Caco-2 (cell line): ENCODE results near the gene COQ8A. TPM values are rescaled to one million over a fixed set of nuclear protein-coding genes. Genes with fewer than 3 reads are reported as not detected.

Experiments
- BruUV-seq: library from RNA; stranded (reverse); fragments of 400-500 nt; replicated peaks from 2 replicates; lab custom pipeline; 2021; lab: Mats Ljungman, UMichigan
- CTCF ChIA-PET: fragments of 300-600 bp; sonication (Branson Sonifier 250); formaldehyde crosslinking; loops from one replicate; lab custom pipeline; 2022; ENCODE audit warnings: antibody characterized with exemption; lab: Charles Lee
- POLR2A ChIA-PET: fragments of 300-600 bp; sonication (Branson Sonifier 250); formaldehyde crosslinking; loops from one replicate; lab custom pipeline; 2022; ENCODE audit warnings: antibody characterized with exemption; lab: Charles Lee
- DNase-seq, 2 experiments: peaks; one replicate each; pipeline versions ENCODE4 v3.0.0 to v3.0.0-alpha.2; 2020 to 2022
- H3K27me3 ChIP-seq: replicated peaks from 2 replicates; pipeline ENCODE4 v1.6.0; 2011; ENCODE audit warnings: low read length; ENCODE audit not compliant: control insufficient read depth, insufficient read depth
- H3K36me3 ChIP-seq: 2 replicates; pipeline ENCODE4 v1.5.1; 2011; ENCODE audit warnings: low read length; ENCODE audit not compliant: control insufficient read depth, insufficient read depth
- H3K4me1 ChIP-seq: fragments of 250-450 bp; sonication (Bioruptor Pico); 2 replicates; pipeline ENCODE4 v1.5.1; 2020; ENCODE audit warnings: mild to moderate bottlenecking
- H3K4me3 ChIP-seq: 2 replicates; pipeline ENCODE4 v1.5.1; 2011; ENCODE audit warnings: low read depth, mild to moderate bottlenecking, control low read depth, low read length
- H3K9me3 ChIP-seq: fragments of 250-450 bp; sonication (Bioruptor Pico); 2 replicates; pipeline ENCODE4 v1.5.1; 2020; ENCODE audit warnings: mild to moderate bottlenecking, moderate library complexity
- H3K27ac Mint-ChIP-seq: one replicate; pipeline ENCODE4 v1.8.0; 2022; ENCODE audit warnings: mixed read lengths; ENCODE audit not compliant: unreplicated experiment
- H3K27me3 Mint-ChIP-seq: one replicate; pipeline ENCODE4 v1.8.0; 2022; ENCODE audit warnings: mixed read lengths; ENCODE audit not compliant: insufficient read depth, unreplicated experiment
- H3K36me3 Mint-ChIP-seq: one replicate; pipeline ENCODE4 v1.8.0; 2022; ENCODE audit warnings: mild to moderate bottlenecking, mixed read lengths; ENCODE audit not compliant: insufficient read depth, unreplicated experiment
- H3K4me1 Mint-ChIP-seq: one replicate; pipeline ENCODE4 v1.8.0; 2022; ENCODE audit warnings: low read depth, mixed read lengths; ENCODE audit not compliant: unreplicated experiment
- H3K4me3 Mint-ChIP-seq: one replicate; pipeline ENCODE4 v1.8.0; 2022; ENCODE audit warnings: mild to moderate bottlenecking, moderate library complexity, mixed read lengths; ENCODE audit not compliant: unreplicated experiment
- H3K9me3 Mint-ChIP-seq: one replicate; pipeline ENCODE4 v1.8.0; 2022; ENCODE audit warnings: mixed read lengths; ENCODE audit not compliant: unreplicated experiment
- CTCF ChIP-seq, 2 experiments: fragments of 200-600 bp in 1 of 2; IDR thresholded peaks; 1 replicate in 1 of 2; 2 replicates in 1 of 2; pipeline versions ENCODE4 v1.5.1 to v1.8.0; 2011 to 2022; ENCODE audit warnings: antibody characterized with exemption in 1 of 2, control low read depth in 1 of 2, inconsistent platforms in 1 of 2, low read depth in 1 of 2, low read length in 1 of 2, mild to moderate bottlenecking in 1 of 2, moderate library complexity in 1 of 2; ENCODE audit not compliant: insufficient read depth in 1 of 2, severe bottlenecking in 1 of 2, unreplicated experiment in 1 of 2
- intact Hi-C: fragments of 100-400 bp; cut with micrococcal nuclease; formaldehyde crosslinking; loops from one replicate; pipeline ENCODE4 v1.10.0; 2022; ENCODE audit not compliant: unreplicated experiment
- total RNA-seq: library from RNA; stranded (reverse); gene quantifications from 2 replicates; pipeline ENCODE4 v1.2.3, GENCODE V29; 2022

The COQ8A gene
- total RNA-seq, 1 experiment from 2014 or later, result 50.0 TPM

DNA sequence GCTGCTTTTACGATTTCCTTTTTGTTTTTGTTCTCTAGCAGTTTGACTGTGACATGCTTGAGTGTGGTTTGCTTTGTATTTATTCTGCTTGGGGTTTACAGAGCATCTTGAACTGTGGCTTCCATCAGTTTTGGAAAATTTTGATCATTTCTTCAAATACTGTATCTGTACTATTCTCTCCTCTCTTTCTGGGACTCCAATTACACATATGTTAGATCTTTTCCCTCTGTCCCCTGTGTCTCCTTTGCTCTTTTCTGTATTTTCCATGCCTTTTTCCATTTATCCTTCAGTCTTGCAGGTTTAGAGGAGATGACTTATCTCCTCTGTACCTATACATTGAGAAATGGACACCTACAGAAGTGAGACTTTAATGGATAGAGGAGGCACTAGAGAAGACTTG is 31.7 kb downstream of the COQ8A start:
- TF ChIP-seq CTCF (IDR thresholded peaks at IDR 0.05; ENCODE audit: insufficient read depth in 1 of 2, low read depth in 1 of 2, low read length in 1 of 2, severe bottlenecking in 1 of 2, unreplicated experiment in 1 of 2), result no peak
- intact Hi-C loops, result no loop called here
- Mint-ChIP-seq H3K36me3 (peaks cover 29% of the 10 kb centered on the region), H3K4me3 (no peak overlapping the region), H3K4me1 (peaks cover 18% of the 10 kb centered on the region), H3K27ac (no peak overlapping the region), H3K9me3 (peaks cover 13% of the 10 kb centered on the region), H3K27me3 (no peaks in the 10 kb centered on the region)
- no peaks in the 10 kb centered on the region; the same call in 1 of the 2 replicates for H3K36me3 ChIP-seq
- ChIA-PET CTCF (no interaction called here), POLR2A (no interaction called here)
- H3K9me3 ChIP-seq, result 0 out of 2 replicates have a peak, but pooled peaks cover 5% of the 10 kb centered on the region
- no peak overlapping the region for H3K4me3 ChIP-seq
- DNase-seq, result no peak
- peaks cover 13% of the 10 kb centered on the region; the same call in 1 of the 2 replicates for H3K4me1 ChIP-seq
- no peaks in the 10 kb centered on the region for H3K27me3 ChIP-seq
- no TSS peak for BruUV-seq

- CTCF ChIA-PET, result no interaction called here
- no peaks in the 10 kb centered on the region; the same call in 1 of the 2 replicates for H3K36me3 ChIP-seq
- no TSS peak for BruUV-seq
- POLR2A ChIA-PET, result no interaction called here
- 0 out of 2 replicates have a peak, but pooled peaks cover 5% of the 10 kb centered on the region for H3K9me3 ChIP-seq
- no peak for DNase-seq
- intact Hi-C loops, result no loop called here
- H3K4me1 Mint-ChIP-seq, result peaks cover 12% of the 10 kb centered on the region
- H3K36me3 Mint-ChIP-seq, result peaks cover 29% of the 10 kb centered on the region
- H3K27me3 ChIP-seq, result no peaks in the 10 kb centered on the region
- H3K4me1 ChIP-seq, result peaks cover 13% of the 10 kb centered on the region; the same call in 1 of the 2 replicates
- no peak for TF ChIP-seq CTCF (IDR thresholded peaks at IDR 0.05; ENCODE audit: insufficient read depth in 1 of 2, low read depth in 1 of 2, low read length in 1 of 2, severe bottlenecking in 1 of 2, unreplicated experiment in 1 of 2)
- H3K4me3 ChIP-seq, result no peak overlapping the region
- H3K27ac Mint-ChIP-seq, result no peak overlapping the region
- peaks cover 13% of the 10 kb centered on the region for H3K9me3 Mint-ChIP-seq
- no peaks in the 10 kb centered on the region for H3K27me3 Mint-ChIP-seq
- H3K4me3 Mint-ChIP-seq, result no peak overlapping the region
Observed at GRCh38 chr1:226972931-226973330, 32.8 kb downstream of the COQ8A start.

- DNase-seq, result no peak
- no peak overlapping the region for H3K4me3 ChIP-seq
- ChIA-PET CTCF (no interaction called here), POLR2A (no interaction called here)
- Mint-ChIP-seq H3K36me3 (peaks cover 29% of the 10 kb centered on the region), H3K9me3 (peaks cover 13% of the 10 kb centered on the region), H3K4me3 (no peak overlapping the region), H3K27ac (peak overlapping the region; percentile 15), H3K27me3 (no peaks in the 10 kb centered on the region), H3K4me1 (peaks cover 12% of the 10 kb centered on the region)
- no peak for TF ChIP-seq CTCF (IDR thresholded peaks at IDR 0.05; ENCODE audit: insufficient read depth in 1 of 2, low read depth in 1 of 2, low read length in 1 of 2, severe bottlenecking in 1 of 2, unreplicated experiment in 1 of 2)
- intact Hi-C loops, result no loop called here
- no peaks in the 10 kb centered on the region; the same call in 1 of the 2 replicates for H3K36me3 ChIP-seq
- H3K9me3 ChIP-seq, result 0 out of 2 replicates have a peak, but pooled peaks cover 5% of the 10 kb centered on the region
- H3K27me3 ChIP-seq, result no peaks in the 10 kb centered on the region
- peaks cover 13% of the 10 kb centered on the region; the same call in 1 of the 2 replicates for H3K4me1 ChIP-seq
- BruUV-seq, result no TSS peak
Observed at GRCh38 chr1:226973371-226973897, 33.3 kb downstream of the COQ8A start.
